ENCODE data around the gene PPP2R2C. TPM values are rescaled to one million over a fixed set of nuclear protein-coding genes. Genes with fewer than 3 reads are reported as not detected.

Gene PPP2R2C
- total RNA-seq, 1 experiment from 2014 or later, result 8.1 TPM

DNA sequence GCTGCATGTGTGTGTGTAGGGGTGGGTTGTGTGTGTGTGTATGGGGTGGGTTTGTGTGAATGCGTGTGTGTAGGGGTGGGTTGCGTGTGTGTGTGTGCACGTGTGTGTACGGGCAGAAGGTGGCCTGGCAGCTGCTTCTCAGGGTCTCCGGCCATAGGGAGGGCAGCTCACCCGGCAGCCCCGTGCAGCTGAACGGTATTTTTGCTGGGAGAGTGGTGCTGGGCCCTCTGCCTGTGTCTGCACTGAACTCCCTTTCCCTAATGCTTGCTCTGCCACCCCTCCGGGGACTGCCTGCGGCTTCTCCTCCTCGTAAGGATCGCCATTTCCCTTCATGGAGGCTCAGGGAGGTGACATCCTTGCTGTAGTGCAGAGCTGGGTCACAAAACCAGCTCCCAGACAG lies 172.5 kb downstream of the PPP2R2C start:
- Mint-ChIP-seq H3K9me3 (no peaks in the 10 kb centered on the region; a peak in 1 of 5 replicates), H3K27me3 (ENCODE audit: low read depth) (no peaks in the 10 kb centered on the region), H3K4me3 (no peak overlapping the region), H3K27ac (no peak overlapping the region), H3K36me3 (ENCODE audit: insufficient read depth in 1 of 3, low read depth in 3 of 3) (peaks cover 30 to 51% (median 46%) of the 10 kb centered on the region in 3 experiments; a peak in 6 of 7 replicates), H3K4me1 (no peaks in the 10 kb centered on the region)
- no peak overlapping the region for H3K4ac ChIP-seq (ENCODE audit: low read depth, low read length)
- no peak overlapping the region; the same call in 1 of the 2 replicates for H3K14ac ChIP-seq (ENCODE audit: insufficient read depth, low read length)
- TF ChIP-seq, protein P1, sequence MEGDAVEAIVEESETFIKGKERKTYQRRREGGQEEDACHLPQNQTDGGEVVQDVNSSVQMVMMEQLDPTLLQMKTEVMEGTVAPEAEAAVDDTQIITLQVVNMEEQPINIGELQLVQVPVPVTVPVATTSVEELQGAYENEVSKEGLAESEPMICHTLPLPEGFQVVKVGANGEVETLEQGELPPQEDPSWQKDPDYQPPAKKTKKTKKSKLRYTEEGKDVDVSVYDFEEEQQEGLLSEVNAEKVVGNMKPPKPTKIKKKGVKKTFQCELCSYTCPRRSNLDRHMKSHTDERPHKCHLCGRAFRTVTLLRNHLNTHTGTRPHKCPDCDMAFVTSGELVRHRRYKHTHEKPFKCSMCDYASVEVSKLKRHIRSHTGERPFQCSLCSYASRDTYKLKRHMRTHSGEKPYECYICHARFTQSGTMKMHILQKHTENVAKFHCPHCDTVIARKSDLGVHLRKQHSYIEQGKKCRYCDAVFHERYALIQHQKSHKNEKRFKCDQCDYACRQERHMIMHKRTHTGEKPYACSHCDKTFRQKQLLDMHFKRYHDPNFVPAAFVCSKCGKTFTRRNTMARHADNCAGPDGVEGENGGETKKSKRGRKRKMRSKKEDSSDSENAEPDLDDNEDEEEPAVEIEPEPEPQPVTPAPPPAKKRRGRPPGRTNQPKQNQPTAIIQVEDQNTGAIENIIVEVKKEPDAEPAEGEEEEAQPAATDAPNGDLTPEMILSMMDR (conservative IDR thresholded peaks at IDR 0.05), result no peak
- WGBS (ENCODE audit: extremely low coverage, insufficient read length, low lambda C conversion rate), result no CpG with 5 or more reads among the region's 12 CpGs
- no peak overlapping the region for H2AK5ac ChIP-seq (ENCODE audit: insufficient read length, low read length)
- no peak overlapping the region for H3T11ph ChIP-seq (ENCODE audit: low read length)
- no peaks in the 10 kb centered on the region for H3K4me1 ChIP-seq (ENCODE audit: insufficient read depth, low read length)
- H4K8ac ChIP-seq (replicated peaks; ENCODE audit: insufficient read length, low read depth, low read length), result no peak overlapping the region
- no peak overlapping the region for H4K5ac ChIP-seq (ENCODE audit: insufficient read length, low read depth, low read length)
- H3K4me2 ChIP-seq (ENCODE audit: insufficient read depth, insufficient read length, low read length), result no peak overlapping the region
- H2BK5ac ChIP-seq (ENCODE audit: insufficient read length, low read length), result no peak overlapping the region
- no peak overlapping the region for H2BK20ac ChIP-seq (ENCODE audit: low read depth, low read length, poor library complexity, severe bottlenecking)
- no peak overlapping the region for H2BK15ac ChIP-seq (ENCODE audit: low read depth, low read length)
- H3K79me1 ChIP-seq (ENCODE audit: insufficient read depth, low read depth, low read length, poor library complexity, severe bottlenecking), result no peaks in the 10 kb centered on the region
- no peak overlapping the region for H3K27ac ChIP-seq (ENCODE audit: insufficient read length, low read depth, low read length)
- no peak overlapping the region for H3K18ac ChIP-seq (ENCODE audit: insufficient read length, low read depth, low read length)
- no peak overlapping the region for H3K23ac ChIP-seq (ENCODE audit: insufficient read length, low read depth, low read length)
- no peak overlapping the region for H3K9ac ChIP-seq (ENCODE audit: extremely low read depth, insufficient read length, low read length)
- no peaks in the 10 kb centered on the region for H3K9me3 ChIP-seq (ENCODE audit: control insufficient read depth, low read depth, low read length)
- H3K79me2 ChIP-seq (ENCODE audit: insufficient read depth, low read length), result no peaks in the 10 kb centered on the region
- no peaks in the 10 kb centered on the region for H4K20me1 ChIP-seq (ENCODE audit: control insufficient read depth, insufficient read depth, insufficient read length)
- H3K23me2 ChIP-seq (ENCODE audit: insufficient read length, low read depth, low read length, poor library complexity, severe bottlenecking), result no peaks in the 10 kb centered on the region
- DNase-seq, result no peak
- H4K91ac ChIP-seq (ENCODE audit: insufficient read length, low read depth, low read length), result no peak overlapping the region
- H2BK12ac ChIP-seq (ENCODE audit: insufficient read length, low read depth, low read length), result no peak overlapping the region
- H2BK120ac ChIP-seq (ENCODE audit: low read depth, low read length, poor library complexity, severe bottlenecking), result no peak overlapping the region
- H2AFZ ChIP-seq (ENCODE audit: low read length), result no peak overlapping the region
- H3K27me3 ChIP-seq (ENCODE audit: insufficient read depth, low read length), result no peaks in the 10 kb centered on the region
- H3K56ac ChIP-seq (ENCODE audit: insufficient read length, low read depth, low read length), result no peak overlapping the region

Measured in H9 (cell line).